B cell (primary cell): ENCODE measurements around the gene ALOXE3. TPM values are rescaled to one million over a fixed set of nuclear protein-coding genes. Genes with fewer than 3 reads are reported as not detected.

Source experiments
- ATAC-seq: fragments of 200-7000 bp; cut with Tn5 transposase; one replicate; pipeline ENCODE4 v1.10.0; 2021; ENCODE audit warnings: low read depth, mild to moderate bottlenecking, moderate number of reproducible peaks, moderate library complexity
- CTCF ChIA-PET: fragments of 350-600 bp; sonication (Branson Sonifier 250); formaldehyde crosslinking; loops from one replicate; lab custom pipeline; 2021; ENCODE audit warnings: antibody characterized with exemption, inconsistent platforms; lab: Charles Lee
- POLR2A ChIA-PET: fragments of 350-600 bp; sonication (Branson Sonifier 250); formaldehyde crosslinking; loops from one replicate; lab custom pipeline; 2021; ENCODE audit warnings: antibody characterized with exemption; lab: Charles Lee
- DNase-seq: peaks from one replicate; pipeline ENCODE4 v3.0.0; 2013
- H2AFZ ChIP-seq: 2 replicates; pipeline ENCODE4 v1.6.1; 2012; ENCODE audit warnings: mild to moderate bottlenecking, low read depth, low read length; ENCODE audit not compliant: insufficient read depth, poor library complexity, severe bottlenecking
- H3K27ac ChIP-seq, 2 donors: 1 replicate in 1 of 2; 2 replicates in 1 of 2; pipeline ENCODE4 v1.5.1; 2012 to 2013; ENCODE audit warnings: low read length in 2 of 2, mild to moderate bottlenecking in 2 of 2, moderate library complexity in 1 of 2
- H3K27me3 ChIP-seq, 4 experiments: fragments of 200-600 bp in 1 of 4; sonication (generic) in 1 of 4; replicated peaks in 1 of 4; 1 replicate in 2 of 4; 2 replicates in 2 of 4; pipeline versions ENCODE4 v1.6.1 to v1.7.0; 2013 to 2016; ENCODE audit warnings: low read length in 3 of 4, mild to moderate bottlenecking in 2 of 4, mixed read lengths in 1 of 4, moderate library complexity in 1 of 4; ENCODE audit not compliant: insufficient read depth in 4 of 4, control insufficient read depth in 3 of 4; ENCODE audit errors: control extremely low read depth in 1 of 4
- H3K36me3 ChIP-seq, 2 experiments: replicated peaks in 1 of 2; 1 replicate in 1 of 2; 2 replicates in 1 of 2; pipeline versions ENCODE4 v1.6.1 to v1.7.1; 2013; ENCODE audit warnings: low read length in 1 of 2; ENCODE audit not compliant: insufficient read depth in 2 of 2, control insufficient read depth in 1 of 2; ENCODE audit errors: control extremely low read depth in 1 of 2, extremely low read depth in 1 of 2
- H3K4me1 ChIP-seq, 2 donors: fragments of 200-600 bp in 1 of 2; sonication (generic) in 1 of 2; 1 replicate in 1 of 2; 2 replicates in 1 of 2; pipeline versions ENCODE4 v1.5.1 to v1.6.1; 2013 to 2017; ENCODE audit warnings: low read length in 2 of 2; ENCODE audit not compliant: control insufficient read depth in 2 of 2, insufficient read depth in 2 of 2
- H3K4me2 ChIP-seq: replicated peaks from 2 replicates; pipeline ENCODE3; 2012; ENCODE audit warnings: mild to moderate bottlenecking, low read depth, low read length; ENCODE audit not compliant: poor library complexity, severe bottlenecking
- H3K4me3 ChIP-seq, 5 experiments: fragments of 200-600 bp in 1 of 5; sonication (generic) in 1 of 5; 1 replicate in 3 of 5; 2 replicates in 2 of 5; pipeline versions ENCODE4 v1.5.1 to v1.7.0; 2011 to 2016; ENCODE audit warnings: low read length in 4 of 5, mild to moderate bottlenecking in 4 of 5, low read depth in 2 of 5, control low read depth in 1 of 5, moderate library complexity in 1 of 5; ENCODE audit not compliant: insufficient read depth in 1 of 5; ENCODE audit errors: control extremely low read depth in 1 of 5, extremely low read depth in 1 of 5
- H3K79me2 ChIP-seq: fragments of 200-600 bp; sonication (generic); one replicate; pipeline ENCODE4 v1.6.0; 2016; ENCODE audit warnings: low read length; ENCODE audit not compliant: control insufficient read depth, insufficient read depth
- H3K9ac ChIP-seq: fragments of 200-600 bp; sonication (generic); 2 replicates; pipeline ENCODE4 v1.6.1; 2017; ENCODE audit warnings: mild to moderate bottlenecking, low read length, moderate library complexity
- H3K9me3 ChIP-seq, 3 donors: one replicate each; pipeline versions ENCODE4 v1.6.1 to v1.7.1; 2013; ENCODE audit warnings: low read length in 2 of 3; ENCODE audit not compliant: control insufficient read depth in 2 of 3, insufficient read depth in 1 of 3; ENCODE audit errors: control extremely low read depth in 1 of 3
- H4K20me1 ChIP-seq: 2 replicates; pipeline ENCODE4 v1.6.0; 2012; ENCODE audit warnings: mild to moderate bottlenecking, low read length; ENCODE audit not compliant: insufficient read depth, control insufficient read depth, poor library complexity, severe bottlenecking
- H3K27ac Mint-ChIP-seq: one replicate; pipeline ENCODE4 v1.8.0; 2021; ENCODE audit warnings: mixed read lengths
- H3K27me3 Mint-ChIP-seq: one replicate; pipeline ENCODE4 v1.8.0; 2021; ENCODE audit warnings: mixed read lengths
- H3K4me1 Mint-ChIP-seq: one replicate; pipeline ENCODE4 v1.8.0; 2021; ENCODE audit warnings: mixed read lengths
- H3K4me3 Mint-ChIP-seq: one replicate; pipeline ENCODE4 v1.8.0; 2021; ENCODE audit warnings: mixed read lengths
- H3K9me3 Mint-ChIP-seq: one replicate; pipeline ENCODE4 v1.8.0; 2022; ENCODE audit warnings: mixed read lengths; ENCODE audit not compliant: insufficient read depth
- CTCF ChIP-seq: fragments of 200-600 bp; IDR thresholded peaks from one replicate; pipeline ENCODE4 v1.8.0; 2022; ENCODE audit warnings: antibody characterized with exemption, mild to moderate bottlenecking
- EZH2 ChIP-seq: IDR thresholded peaks from 2 replicates; pipeline ENCODE4 v1.6.1; 2012; ENCODE audit warnings: borderline replicate concordance, low read depth, mild to moderate bottlenecking, moderate library complexity, low read length; ENCODE audit not compliant: insufficient read depth, poor library complexity, severe bottlenecking
- WGBS: methylation state at CpG from one replicate; pipeline ENCODE4 v1.1.5; 2013; ENCODE audit warnings: missing lambda C conversion rate; ENCODE audit not compliant: insufficient coverage; 5-methylcytosine and 5-hydroxymethylcytosine counted together
- intact Hi-C: fragments of 100-400 bp; cut with micrococcal nuclease; formaldehyde crosslinking; loops from one replicate; pipeline ENCODE4 v1.10.0; 2022
- polyA plus RNA-seq: library from polyadenylated mRNA; depleted of rRNA; stranded (reverse); fragments of >200 nt; gene quantifications from 2 replicates; pipeline ENCODE4 v1.2.3, GENCODE V29; 2012
- total RNA-seq, 2 donors: library from RNA; stranded (reverse); fragments of 120-200 nt in 1 of 2; gene quantifications; 1 replicate in 1 of 2; 2 replicates in 1 of 2; pipeline versions ENCODE4 v1.2.3 to v1.2.4, GENCODE V29; 2013 to 2022

ALOXE3 gene
- total and polyA plus RNA-seq, 2 donors (not counting 1 experiment from before 2014, with no cell fraction given): 0.04 TPM; not detected in 1

- H3K4me1 Mint-ChIP-seq: peaks cover 29% of the 10 kb centered on the region
- H3K9me3 ChIP-seq: no peaks in the 10 kb centered on the region
- intact Hi-C loops: loop anchor here (5.0 kb wide), 1 partner anchor 124 kb away; the partner anchor contains the start of genes CNTROB and TRAPPC1
- H2AFZ ChIP-seq: peak overlapping the region; percentile 26
- no peaks in the 10 kb centered on the region for H3K79me2 ChIP-seq
- H3K4me3 ChIP-seq: peak overlapping the region in 1 of 5 experiments; percentile 21
- H3K9ac ChIP-seq: peak overlapping the region; percentile 26
- peaks cover 16% of the 10 kb centered on the region for H3K27me3 Mint-ChIP-seq
- ATAC-seq: no peak
- H3K27me3 ChIP-seq: peaks cover 0 to 16% (median 5%) of the 10 kb centered on the region in 4 experiments
- peak overlapping the region; percentile 88 for H3K27ac Mint-ChIP-seq
- no peak for TF ChIP-seq CTCF
- TF ChIP-seq EZH2: no peak
- H4K20me1 ChIP-seq: no peaks in the 10 kb centered on the region
- peaks cover 22 to 25% of the 10 kb centered on the region in 2 donors for H3K4me1 ChIP-seq
- 50% methylated on average over 2 of the region's 3 CpGs for WGBS
- CTCF ChIA-PET: interaction anchor here (0.6 to 10.2 kb wide), 27 partner anchors 14 to 942 kb away, joined by 3 to 131 read pairs (median 9); partner anchors contain the start of genes ALOXE3, CNTROB, RNF227 and TRAPPC1
- H3K27ac ChIP-seq: no peak overlapping the region
- no peak for DNase-seq
- peak overlapping the region; percentile 63 for H3K4me2 ChIP-seq
- no peaks in the 10 kb centered on the region for H3K36me3 ChIP-seq
- POLR2A ChIA-PET: interaction anchor here (1.0 kb wide), 1 partner anchor 118 kb away, joined by 3 read pairs; no protein-coding TSS in a partner anchor
- no peaks in the 10 kb centered on the region for H3K9me3 Mint-ChIP-seq
- H3K4me3 Mint-ChIP-seq: peak overlapping the region; percentile 29
Observed at GRCh38 chr17:8055851-8056231, 62.5 kb downstream of the ALOXE3 start.

GRCh38 chr17:8053600-8053999, 64.7 kb downstream of the ALOXE3 start:
- intact Hi-C loops: no loop called here
- no peaks in the 10 kb centered on the region for H3K36me3 ChIP-seq
- TF ChIP-seq EZH2: no peak
- no peak for TF ChIP-seq CTCF
- H2AFZ ChIP-seq: no peak overlapping the region
- Mint-ChIP-seq H3K4me1 (peaks cover 29% of the 10 kb centered on the region), H3K27ac (peak overlapping the region; percentile 64), H3K4me3 (no peak overlapping the region), H3K9me3 (no peaks in the 10 kb centered on the region), H3K27me3 (peaks cover 4% of the 10 kb centered on the region)
- H3K79me2 ChIP-seq: no peaks in the 10 kb centered on the region
- H3K27ac ChIP-seq: no peak overlapping the region
- no peaks in the 10 kb centered on the region for H4K20me1 ChIP-seq
- 96% methylated on average over 7 of the region's 7 CpGs for whole genome bisulfite sequencing
- ChIA-PET CTCF (interaction anchor here (1.1 to 10.2 kb wide), 3 partner anchors 12 to 310 kb away, joined by 3 to 131 read pairs (median 6); no protein-coding TSS in a partner anchor), POLR2A (no interaction called here)
- H3K27me3 ChIP-seq: no peaks in the 10 kb centered on the region
- H3K4me1 ChIP-seq: peaks cover 22 to 25% of the 10 kb centered on the region in 2 donors
- H3K4me3 ChIP-seq: no peak overlapping the region
- H3K9me3 ChIP-seq: no peaks in the 10 kb centered on the region
- no peak overlapping the region for H3K4me2 ChIP-seq
- no peak for ATAC-seq
- H3K9ac ChIP-seq: no peak overlapping the region
- peak; percentile 5 for DNase-seq
